Right lobe of liver (tissue), 6 donors: Measurements from ENCODE around the gene POLR1A. TPM values are rescaled to one million over a fixed set of nuclear protein-coding genes. Genes with fewer than 3 reads are reported as not detected.

ENCODE experiments used
- ATAC-seq, 4 donors: fragments of 200-7000 bp; cut with Tn5 transposase; one replicate each; pipeline ENCODE4 v1.9.1; 2020; ENCODE audit warnings: mild to moderate bottlenecking in 4 of 4, moderate library complexity in 4 of 4
- DNase-seq, 3 donors: peaks; one replicate each; pipeline ENCODE4 v3.0.0-alpha.2; 2020
- H3K27ac ChIP-seq, 3 donors: fragments of 200-600 bp; one replicate each; pipeline ENCODE4 v1.8.0; 2022
- H3K27me3 ChIP-seq, 2 donors: fragments of 200-600 bp; one replicate each; pipeline ENCODE4 v1.8.0; 2022
- H3K36me3 ChIP-seq, 4 donors: fragments of 200-600 bp; sonication (generic) in 1 of 4; one replicate each; pipeline versions ENCODE4 v1.5.1 to v1.8.0; 2017 to 2022; ENCODE audit warnings: control low read depth in 1 of 4
- H3K4me1 ChIP-seq, 4 donors: fragments of 200-600 bp; sonication (generic) in 1 of 4; one replicate each; pipeline versions ENCODE4 v1.5.1 to v1.8.0; 2017 to 2022; ENCODE audit warnings: control low read depth in 1 of 4
- H3K4me3 ChIP-seq, 3 donors: fragments of 200-600 bp; one replicate each; pipeline ENCODE4 v1.8.0; 2022
- H3K9me3 ChIP-seq, 4 donors: fragments of 200-600 bp; sonication (generic) in 1 of 4; one replicate each; pipeline versions ENCODE4 v1.5.1 to v1.8.0; 2017 to 2022; ENCODE audit warnings: control low read depth in 1 of 4
- CTCF ChIP-seq, 4 donors: fragments of 200-600 bp in 3 of 4; fragments of 450-650 bp in 1 of 4; IDR thresholded peaks; one replicate each; pipeline versions ENCODE4 v1.5.1 to v1.8.0; 2016 to 2022; ENCODE audit warnings: antibody characterized with exemption in 4 of 4, mild to moderate bottlenecking in 2 of 4
- POLR2A ChIP-seq: fragments of 450-650 bp; IDR thresholded peaks from one replicate; pipeline ENCODE4 v1.6.1; 2017; ENCODE audit warnings: antibody characterized with exemption, mild to moderate bottlenecking
- WGBS: methylation state at CpG from one replicate; pipeline ENCODE4 v1.1.6; 2018; ENCODE audit warnings: low coverage, low lambda C conversion rate; ENCODE audit not compliant: insufficient coverage; ENCODE audit errors: missing lambda C conversion rate; 5-methylcytosine and 5-hydroxymethylcytosine counted together
- intact Hi-C, 2 donors: fragments of 100-400 bp; cut with DNase I; formaldehyde crosslinking; loops; one replicate each; pipeline versions ENCODE4 v1.11.2 to v1.14.1; 2022
- total RNA-seq, 6 experiments: library from RNA; depleted of rRNA in 2 of 6; stranded (reverse); fragments of >200 nt in 2 of 6; fragmentation: NEBNext Ultra II Directional in 3 of 6; extraction: Animal tissue kit (Norgen Biotek cat#: 25700) in 3 of 6; gene quantifications; one replicate each; pipeline versions ENCODE4 v1.1.0 to v1.2.4, GENCODE V29; 2016 to 2023
- donor health status: DM: no; HTN: yes; CAD: no.
- donor health status: DM: no; HTN: no; CAD: no.
- donor health status: DM: no; HTN: no; CAD: no.
- donor health status: DM: no; HTN: yes; CAD: no.
- donor health status: DM: no; HTN: yes; CAD: no.

Gene POLR1A
- total RNA-seq, 6 experiments from 2014 or later = 12.5 to 19.7 (median 14.4) TPM

DNA sequence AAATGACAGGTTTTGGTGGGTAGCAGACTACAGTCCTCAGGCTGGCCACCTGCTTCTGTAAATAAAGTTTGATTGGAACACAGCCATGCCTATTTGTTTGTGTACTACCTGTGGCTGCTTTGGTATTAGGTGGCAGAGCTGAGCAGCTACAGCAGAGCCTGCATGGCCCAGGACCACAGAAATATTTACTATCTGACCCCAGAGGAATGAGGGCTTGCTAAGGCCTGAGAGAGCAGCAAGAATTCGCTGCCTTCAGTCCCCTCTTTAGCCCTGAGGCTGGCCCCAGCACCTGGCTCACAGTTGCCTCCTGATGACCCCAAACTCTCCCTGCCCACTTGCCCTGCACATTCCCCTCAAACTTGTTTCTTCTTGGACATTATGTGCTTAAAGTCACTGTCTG is 32.5 kb downstream of the POLR1A start:
- ATAC-seq = peak; percentile 33 to 54 (median 52)
- no peak for DNase-seq
- Histone ChIP-seq H3K36me3 (peaks cover 6 to 24% (median 12%) of the 10 kb centered on the region in 4 donors), H3K4me1 (peaks cover 0 to 27% (median 11%) of the 10 kb centered on the region in 4 donors), H3K27me3 (no peaks in the 10 kb centered on the region), H3K9me3 (no peaks in the 10 kb centered on the region), H3K27ac (peak overlapping the region in 1 of 3 donors; percentile 59), H3K4me3 (no peak overlapping the region)
- intact Hi-C loops = no loop called here
- whole genome bisulfite sequencing = 80% methylated on average over 1 of the region's 1 CpG
- TF ChIP-seq CTCF (IDR thresholded peaks at IDR 0.05) (no peak), POLR2A (no peak)

- DNase-seq = peak; percentile 84 to 94 (median 92)
- TF ChIP-seq POLR2A = no peak
- TF ChIP-seq CTCF (IDR thresholded peaks at IDR 0.05) = no peak
- Histone ChIP-seq H3K27me3 (no peaks in the 10 kb centered on the region), H3K4me1 (peaks cover 0 to 27% (median 11%) of the 10 kb centered on the region in 4 donors), H3K27ac (peak overlapping the region; percentile 26 to 59 (median 46)), H3K36me3 (peaks cover 6 to 22% (median 11%) of the 10 kb centered on the region in 4 donors), H3K4me3 (no peak overlapping the region), H3K9me3 (no peaks in the 10 kb centered on the region)
- peak; percentile 98 to 99 (median 98) for ATAC-seq
- WGBS = 12% methylated on average over 6 of the region's 9 CpGs
- intact Hi-C loops = no loop called here
These were observed 33.3 kb downstream of the POLR1A start for GRCh38 chr2:86072271-86072858.

GRCh38 chr2:86070868-86071267 is 34.8 kb downstream of the POLR1A start:
- intact Hi-C loops = no loop called here
- no peak for ATAC-seq
- peaks cover 5 to 20% (median 10%) of the 10 kb centered on the region in 4 donors for H3K36me3 ChIP-seq
- H3K27me3 ChIP-seq = no peaks in the 10 kb centered on the region
- DNase-seq = no peak
- no peak overlapping the region for H3K4me3 ChIP-seq
- 100% methylated on average over 1 of the region's 2 CpGs for WGBS
- TF ChIP-seq POLR2A (no peak), CTCF (IDR thresholded peaks at IDR 0.05) (no peak)
- H3K4me1 ChIP-seq = peaks cover 0 to 27% (median 11%) of the 10 kb centered on the region in 4 donors
- no peak overlapping the region for H3K27ac ChIP-seq
- no peaks in the 10 kb centered on the region for H3K9me3 ChIP-seq

- TF ChIP-seq CTCF (IDR thresholded peaks at IDR 0.05) = no peak
- no peak overlapping the region for H3K27ac ChIP-seq
- no peak for DNase-seq
- peaks cover 0 to 27% (median 11%) of the 10 kb centered on the region in 4 donors for H3K4me1 ChIP-seq
- no peaks in the 10 kb centered on the region for H3K27me3 ChIP-seq
- no peak overlapping the region for H3K4me3 ChIP-seq
- no peaks in the 10 kb centered on the region for H3K9me3 ChIP-seq
- WGBS = 98% methylated on average over 6 of the region's 16 CpGs
- peaks cover 5 to 21% (median 12%) of the 10 kb centered on the region in 4 donors for H3K36me3 ChIP-seq
- intact Hi-C loops = no loop called here
- ATAC-seq = no peak
These were observed 35.8 kb downstream of the POLR1A start for GRCh38 chr2:86069783-86070339.
